Peyer's patch (tissue), 4 donors: ENCODE results near the gene TRABD.

Source experiments
- POLR2A ChIP-seq, 2 donors: fragments of 450-650 bp; IDR thresholded peaks; one replicate each; pipeline ENCODE4 v1.5.1; 2017; ENCODE audit warnings: antibody characterized with exemption in 2 of 2, mild to moderate bottlenecking in 2 of 2, moderate library complexity in 2 of 2
- TF ChIP-seq, protein P1 (sequence below), 6 experiments: fragments of 450-650 bp in 4 of 6; fragments of 200-600 bp in 2 of 6; sonication (generic) in 1 of 6; IDR thresholded peaks; one replicate each; pipeline ENCODE4 v1.5.1; 2017 to 2019; ENCODE audit warnings: antibody characterized with exemption in 6 of 6, mild to moderate bottlenecking in 3 of 6, moderate library complexity in 1 of 6

DNA sequence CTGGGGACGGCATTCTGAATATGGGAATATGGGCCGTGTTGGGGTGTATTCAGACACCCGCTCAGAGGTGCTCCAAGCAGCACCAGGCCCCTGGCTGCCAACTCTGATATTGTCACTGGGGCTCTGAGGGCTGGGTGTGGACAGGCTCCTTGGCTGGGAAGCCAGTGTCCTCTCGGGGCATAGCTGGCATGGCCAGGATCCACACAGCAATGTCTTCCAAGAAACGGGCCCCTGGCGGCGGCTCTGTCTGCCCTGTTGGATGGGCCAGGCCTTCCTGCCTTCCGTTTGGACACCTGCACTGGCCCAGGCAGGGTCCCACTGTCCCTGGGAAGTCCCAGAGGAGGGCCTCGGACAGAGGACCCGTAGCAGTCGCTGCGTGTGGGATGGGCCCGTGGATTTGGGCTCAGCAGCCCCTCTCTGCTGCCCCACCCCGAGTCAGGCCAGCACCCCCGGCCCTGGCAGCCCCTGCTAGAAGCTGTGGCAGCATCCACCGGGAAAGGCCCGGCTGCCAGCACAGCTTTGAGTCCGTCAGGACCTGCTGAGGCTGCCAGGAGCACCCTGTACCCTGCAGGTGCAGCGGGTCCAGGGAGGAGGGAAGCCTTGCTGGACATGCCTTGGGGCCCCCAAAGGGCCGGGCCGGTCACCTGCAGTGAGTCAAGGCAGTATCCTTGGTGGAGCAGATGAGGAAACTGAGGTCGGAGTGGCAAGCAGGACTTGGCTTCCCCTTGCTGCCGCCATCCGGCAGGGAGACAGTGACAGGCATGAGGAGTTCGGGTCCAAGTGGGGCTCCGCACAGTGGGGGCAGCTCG is 11.1 kb upstream of the TRABD start:
- TF ChIP-seq, protein P1, sequence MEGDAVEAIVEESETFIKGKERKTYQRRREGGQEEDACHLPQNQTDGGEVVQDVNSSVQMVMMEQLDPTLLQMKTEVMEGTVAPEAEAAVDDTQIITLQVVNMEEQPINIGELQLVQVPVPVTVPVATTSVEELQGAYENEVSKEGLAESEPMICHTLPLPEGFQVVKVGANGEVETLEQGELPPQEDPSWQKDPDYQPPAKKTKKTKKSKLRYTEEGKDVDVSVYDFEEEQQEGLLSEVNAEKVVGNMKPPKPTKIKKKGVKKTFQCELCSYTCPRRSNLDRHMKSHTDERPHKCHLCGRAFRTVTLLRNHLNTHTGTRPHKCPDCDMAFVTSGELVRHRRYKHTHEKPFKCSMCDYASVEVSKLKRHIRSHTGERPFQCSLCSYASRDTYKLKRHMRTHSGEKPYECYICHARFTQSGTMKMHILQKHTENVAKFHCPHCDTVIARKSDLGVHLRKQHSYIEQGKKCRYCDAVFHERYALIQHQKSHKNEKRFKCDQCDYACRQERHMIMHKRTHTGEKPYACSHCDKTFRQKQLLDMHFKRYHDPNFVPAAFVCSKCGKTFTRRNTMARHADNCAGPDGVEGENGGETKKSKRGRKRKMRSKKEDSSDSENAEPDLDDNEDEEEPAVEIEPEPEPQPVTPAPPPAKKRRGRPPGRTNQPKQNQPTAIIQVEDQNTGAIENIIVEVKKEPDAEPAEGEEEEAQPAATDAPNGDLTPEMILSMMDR (IDR thresholded peaks at IDR 0.05), result no peak
- TF ChIP-seq POLR2A (IDR thresholded peaks at IDR 0.05), result no peak
